IMR-90 (cell line): ENCODE measurements around the gene SVOPL. TPM values are rescaled to one million over a fixed set of nuclear protein-coding genes. Genes with fewer than 3 reads are reported as not detected.

Experiments
- ATAC-seq: fragments of 200-7000 bp; cut with Tn5 transposase; 2 replicates; pipeline ENCODE4 v1.9.1; 2020; ENCODE audit warnings: low read depth, mild to moderate bottlenecking, moderate library complexity
- BruUV-seq: library from RNA; stranded (reverse); fragments of 400-500 nt; replicated peaks from 2 replicates; lab custom pipeline; 2021; lab: Mats Ljungman, UMichigan
- CTCF ChIA-PET: fragments of 300-600 bp; formaldehyde crosslinking; extraction: SDS; loops from one replicate; lab custom pipeline; 2021; ENCODE audit warnings: antibody characterized with exemption; lab: Yijun Ruan, JAX
- POLR2A ChIA-PET: fragments of 300-600 bp; sonication (Branson Sonifier 250); formaldehyde crosslinking; loops from one replicate; lab custom pipeline; 2022; ENCODE audit warnings: antibody characterized with exemption; ENCODE audit not compliant: unreplicated experiment; lab: Charles Lee
- DNase-seq: peaks from one replicate; pipeline ENCODE4 v3.0.0; 2013
- H2AFZ ChIP-seq: replicated peaks from 2 replicates; pipeline ENCODE3; 2013; ENCODE audit warnings: low read length, mild to moderate bottlenecking; ENCODE audit not compliant: poor library complexity
- H2AK5ac ChIP-seq: 2 replicates; pipeline ENCODE4 v1.6.1; 2013; ENCODE audit warnings: low read depth, low read length, inconsistent platforms
- H2AK9ac ChIP-seq: replicated peaks from 2 replicates; pipeline ENCODE3; 2013; ENCODE audit warnings: mild to moderate bottlenecking, low read depth, low read length, moderate library complexity; ENCODE audit not compliant: poor library complexity
- H2BK120ac ChIP-seq: 2 replicates; pipeline ENCODE4 v1.6.1; 2013; ENCODE audit warnings: low read depth, low read length, inconsistent platforms
- H2BK15ac ChIP-seq: 3 replicates; pipeline ENCODE4 v1.6.1; 2013; ENCODE audit warnings: low read depth, low read length, inconsistent platforms
- H2BK20ac ChIP-seq: 2 replicates; pipeline ENCODE4 v1.6.1; 2013; ENCODE audit warnings: low read depth, mild to moderate bottlenecking, inconsistent platforms, low read length, moderate library complexity
- H2BK5ac ChIP-seq: 2 replicates; pipeline ENCODE4 v1.6.1; 2013; ENCODE audit warnings: mild to moderate bottlenecking, low read depth, low read length, inconsistent platforms; ENCODE audit not compliant: poor library complexity, severe bottlenecking
- H3K14ac ChIP-seq: replicated peaks from 2 replicates; pipeline ENCODE4 v1.6.1; 2013; ENCODE audit warnings: low read depth, low read length, inconsistent platforms
- H3K18ac ChIP-seq: 2 replicates; pipeline ENCODE4 v1.6.1; 2013; ENCODE audit warnings: low read depth, low read length, control low read depth
- H3K23ac ChIP-seq: 2 replicates; pipeline ENCODE4 v1.6.1; 2013; ENCODE audit warnings: low read depth, low read length, inconsistent platforms
- H3K27ac ChIP-seq: 2 replicates; pipeline ENCODE4 v1.5.1; 2013; ENCODE audit warnings: mild to moderate bottlenecking, control low read depth, low read length; ENCODE audit not compliant: insufficient read depth
- H3K27me3 ChIP-seq: 2 replicates; pipeline ENCODE4 v1.6.1; 2013; ENCODE audit warnings: low read length; ENCODE audit not compliant: control insufficient read depth, insufficient read depth
- H3K36me3 ChIP-seq: 2 replicates; pipeline ENCODE4 v1.6.1; 2013; ENCODE audit warnings: low read length, mixed read lengths; ENCODE audit not compliant: control insufficient read depth, insufficient read depth
- H3K4ac ChIP-seq: 2 replicates; pipeline ENCODE4 v1.6.1; 2013; ENCODE audit warnings: low read depth, low read length, inconsistent platforms
- H3K4me1 ChIP-seq: 2 replicates; pipeline ENCODE4 v1.6.1; 2013; ENCODE audit warnings: low read length, mixed read lengths; ENCODE audit not compliant: control insufficient read depth, insufficient read depth
- H3K4me2 ChIP-seq: 2 replicates; pipeline ENCODE4 v1.6.1; 2013; ENCODE audit warnings: low read depth, mild to moderate bottlenecking, control low read depth, low read length, moderate library complexity
- H3K4me3 ChIP-seq: 2 replicates; pipeline ENCODE4 v1.5.1; 2013; ENCODE audit warnings: low read depth, mild to moderate bottlenecking, control low read depth, low read length, moderate library complexity; ENCODE audit not compliant: insufficient read depth
- H3K56ac ChIP-seq: 2 replicates; pipeline ENCODE4 v1.6.1; 2013; ENCODE audit warnings: low read length, inconsistent platforms; ENCODE audit not compliant: insufficient read depth; ENCODE audit errors: extremely low read depth
- H3K79me1 ChIP-seq, 2 experiments: 2 replicates each; pipeline ENCODE4 v1.6.1; 2013; ENCODE audit warnings: low read length in 2 of 2, inconsistent platforms in 1 of 2, low read depth in 1 of 2
- H3K9ac ChIP-seq: 2 replicates; pipeline ENCODE4 v1.6.1; 2013; ENCODE audit warnings: low read depth, low read length, control low read depth
- H3K9me1 ChIP-seq: 2 replicates; pipeline ENCODE4 v1.6.1; 2013; ENCODE audit warnings: low read length, inconsistent platforms; ENCODE audit not compliant: insufficient read depth
- H3K9me3 ChIP-seq: 2 replicates; pipeline ENCODE4 v1.6.1; 2013; ENCODE audit warnings: low read length; ENCODE audit not compliant: control insufficient read depth, insufficient read depth
- H4K20me1 ChIP-seq: 2 replicates; pipeline ENCODE4 v1.6.1; 2013; ENCODE audit warnings: low read length, inconsistent platforms; ENCODE audit not compliant: insufficient read depth
- H4K5ac ChIP-seq: 2 replicates; pipeline ENCODE4 v1.6.1; 2013; ENCODE audit warnings: mild to moderate bottlenecking, low read depth, low read length, control low read depth
- H4K8ac ChIP-seq, 2 experiments: 2 replicates each; pipeline ENCODE4 v1.6.1; 2013; ENCODE audit warnings: low read depth in 2 of 2, low read length in 2 of 2, control low read depth in 1 of 2, inconsistent platforms in 1 of 2
- H4K91ac ChIP-seq: 2 replicates; pipeline ENCODE4 v1.6.1; 2013; ENCODE audit warnings: low read depth, low read length, inconsistent platforms; ENCODE audit not compliant: insufficient read depth
- BHLHE40 ChIP-seq: fragments of 150-350 bp; IDR thresholded peaks from 2 replicates; pipeline ENCODE4 v1.6.1; 2016; ENCODE audit warnings: mild to moderate bottlenecking, low read depth, low read length
- CEBPB ChIP-seq: IDR thresholded peaks from 2 replicates; pipeline ENCODE4 v1.6.1; 2012; ENCODE audit warnings: low read depth, low read length, improper control_type of control experiment
- CHD1 ChIP-seq: IDR thresholded peaks from 2 replicates; pipeline ENCODE4 v1.6.1; 2012; ENCODE audit warnings: low read depth, low read length, improper control_type of control experiment
- FOS ChIP-seq: fragments of 150-350 bp; IDR thresholded peaks from 2 replicates; pipeline ENCODE4 v1.6.1; 2016; ENCODE audit warnings: low read depth, low read length
- MAFK ChIP-seq: IDR thresholded peaks from 2 replicates; pipeline ENCODE4 v1.6.1; 2012; ENCODE audit warnings: low read depth, low read length, improper control_type of control experiment
- MAZ ChIP-seq: IDR thresholded peaks from 2 replicates; pipeline ENCODE4 v1.6.1; 2012; ENCODE audit warnings: low read depth, mild to moderate bottlenecking, low read length, improper control_type of control experiment, moderate library complexity, borderline replicate concordance
- MXI1 ChIP-seq: IDR thresholded peaks from 2 replicates; pipeline ENCODE4 v1.6.1; 2012; ENCODE audit warnings: low read depth, mild to moderate bottlenecking, low read length, moderate library complexity, borderline replicate concordance
- NFE2L2 ChIP-seq: fragments of 150-350 bp; IDR thresholded peaks from 2 replicates; pipeline ENCODE4 v1.6.1; 2016; ENCODE audit warnings: low read depth, mild to moderate bottlenecking, low read length
- POLR2A ChIP-seq: IDR thresholded peaks from 2 replicates; pipeline ENCODE4 v1.6.1; 2012; ENCODE audit warnings: mild to moderate bottlenecking, low read depth, low read length
- RAD21 ChIP-seq: IDR thresholded peaks from 2 replicates; pipeline ENCODE4 v1.6.1; 2012; ENCODE audit warnings: low read length, improper control_type of control experiment
- RCOR1 ChIP-seq: IDR thresholded peaks from 2 replicates; pipeline ENCODE4 v1.6.1; 2012; ENCODE audit warnings: mild to moderate bottlenecking, low read length, improper control_type of control experiment; ENCODE audit not compliant: insufficient replicate concordance
- RFX5 ChIP-seq: IDR thresholded peaks from 2 replicates; pipeline ENCODE4 v1.8.0; 2012; ENCODE audit warnings: low read depth, mild to moderate bottlenecking, low read length, moderate library complexity
- SMC3 ChIP-seq: fragments of 150-350 bp; IDR thresholded peaks from 2 replicates; pipeline ENCODE4 v1.6.1; 2016; ENCODE audit warnings: low read depth, mild to moderate bottlenecking, antibody characterized with exemption, low read length, moderate library complexity
- WGBS, 2 experiments: methylation state at CpG; one replicate each; pipeline versions ENCODE4 v1.1.5 to v1.1.7; 2013; ENCODE audit warnings: missing lambda C conversion rate in 2 of 2; ENCODE audit not compliant: insufficient read length in 1 of 2; ENCODE audit errors: extremely low coverage in 2 of 2; 5-methylcytosine and 5-hydroxymethylcytosine counted together
- dilution Hi-C: fragments of 300-500 bp; cut with HindIII; formaldehyde crosslinking; loops from one replicate; pipeline ENCODE4 v1.14.3; 2018; ENCODE audit warnings: low sequenced_read_pairs; ENCODE audit not compliant: unreplicated experiment
- in situ Hi-C: fragments of 300-500 bp; cut with MboI; formaldehyde crosslinking; loops from 3 replicates; pipeline ENCODE4 v1.14.3; 2019; ENCODE audit warnings: low sequenced_read_pairs, inconsistent platforms, mixed read lengths
- intact Hi-C: fragments of 100-400 bp; cut with micrococcal nuclease; formaldehyde crosslinking; loops from 2 replicates; pipeline ENCODE4 v1.10.0; 2022
- polyA plus RNA-seq, 3 experiments: library from polyadenylated mRNA; depleted of rRNA; stranded (reverse); fragments of >200 nt; gene quantifications; 2 replicates each; pipeline ENCODE4 v1.2.3, GENCODE V29; 2012; ENCODE audit warnings: low replicate concordance in 1 of 3
- total RNA-seq: library from RNA; depleted of rRNA; stranded (reverse); fragments of >200 nt; gene quantifications from 2 replicates; pipeline ENCODE4 v1.2.3, GENCODE V29; 2012
- TF ChIP-seq, protein P1 (sequence below): conservative IDR thresholded peaks from 2 replicates; pipeline ENCODE4 v1.5.1; 2012; ENCODE audit warnings: mild to moderate bottlenecking, low read depth, low read length, improper control_type of control experiment
- TF ChIP-seq, protein P2 (sequence below): fragments of 150-350 bp; IDR thresholded peaks from 2 replicates; pipeline ENCODE4 v1.6.1; 2016; ENCODE audit warnings: low read depth, mild to moderate bottlenecking, low read length, moderate library complexity, borderline replicate concordance
- TF ChIP-seq, protein P3 (sequence below): fragments of 150-350 bp; IDR thresholded peaks from 2 replicates; pipeline ENCODE4 v1.6.1; 2017; ENCODE audit warnings: mild to moderate bottlenecking, antibody characterized with exemption, low read length, low read depth

The SVOPL gene
- total and polyA plus RNA-seq, 2 of the 4 experiments (the other 2 are of a cell fraction) = not detected

DNA sequence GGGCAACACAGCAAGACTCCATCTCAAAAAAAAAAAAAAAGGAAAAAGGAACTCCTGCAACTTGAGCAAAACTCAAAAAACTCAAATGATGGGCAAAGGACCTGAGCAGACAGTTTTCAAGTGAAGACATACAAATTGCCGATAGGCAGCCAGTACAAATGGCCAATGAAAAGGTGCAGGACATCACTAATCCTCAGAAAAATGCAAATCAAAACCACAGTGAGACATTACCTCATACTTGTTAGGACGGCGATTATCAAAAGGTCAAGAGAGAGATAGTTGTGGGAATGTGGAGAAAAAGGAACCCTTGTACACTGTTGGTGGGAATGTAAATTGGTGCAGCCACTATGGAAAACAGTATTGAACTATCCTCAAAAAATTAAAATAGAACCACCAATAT lies 16.8 kb downstream of the SVOPL start:
- no peak overlapping the region for H3K4ac ChIP-seq
- no peak overlapping the region for H2AK9ac ChIP-seq
- H3K23ac ChIP-seq = no peak overlapping the region
- CTCF ChIA-PET = no interaction called here
- TF ChIP-seq RFX5 (no peak), RAD21 (no peak), MXI1 (no peak), RCOR1 (no peak), NFE2L2 (no peak), BHLHE40 (no peak), CEBPB (no peak), POLR2A (no peak), SMC3 (no peak), MAFK (no peak), FOS (no peak), CHD1 (no peak), MAZ (no peak)
- TF ChIP-seq, protein P1, sequence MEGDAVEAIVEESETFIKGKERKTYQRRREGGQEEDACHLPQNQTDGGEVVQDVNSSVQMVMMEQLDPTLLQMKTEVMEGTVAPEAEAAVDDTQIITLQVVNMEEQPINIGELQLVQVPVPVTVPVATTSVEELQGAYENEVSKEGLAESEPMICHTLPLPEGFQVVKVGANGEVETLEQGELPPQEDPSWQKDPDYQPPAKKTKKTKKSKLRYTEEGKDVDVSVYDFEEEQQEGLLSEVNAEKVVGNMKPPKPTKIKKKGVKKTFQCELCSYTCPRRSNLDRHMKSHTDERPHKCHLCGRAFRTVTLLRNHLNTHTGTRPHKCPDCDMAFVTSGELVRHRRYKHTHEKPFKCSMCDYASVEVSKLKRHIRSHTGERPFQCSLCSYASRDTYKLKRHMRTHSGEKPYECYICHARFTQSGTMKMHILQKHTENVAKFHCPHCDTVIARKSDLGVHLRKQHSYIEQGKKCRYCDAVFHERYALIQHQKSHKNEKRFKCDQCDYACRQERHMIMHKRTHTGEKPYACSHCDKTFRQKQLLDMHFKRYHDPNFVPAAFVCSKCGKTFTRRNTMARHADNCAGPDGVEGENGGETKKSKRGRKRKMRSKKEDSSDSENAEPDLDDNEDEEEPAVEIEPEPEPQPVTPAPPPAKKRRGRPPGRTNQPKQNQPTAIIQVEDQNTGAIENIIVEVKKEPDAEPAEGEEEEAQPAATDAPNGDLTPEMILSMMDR = no peak
- TF ChIP-seq, protein P2, sequence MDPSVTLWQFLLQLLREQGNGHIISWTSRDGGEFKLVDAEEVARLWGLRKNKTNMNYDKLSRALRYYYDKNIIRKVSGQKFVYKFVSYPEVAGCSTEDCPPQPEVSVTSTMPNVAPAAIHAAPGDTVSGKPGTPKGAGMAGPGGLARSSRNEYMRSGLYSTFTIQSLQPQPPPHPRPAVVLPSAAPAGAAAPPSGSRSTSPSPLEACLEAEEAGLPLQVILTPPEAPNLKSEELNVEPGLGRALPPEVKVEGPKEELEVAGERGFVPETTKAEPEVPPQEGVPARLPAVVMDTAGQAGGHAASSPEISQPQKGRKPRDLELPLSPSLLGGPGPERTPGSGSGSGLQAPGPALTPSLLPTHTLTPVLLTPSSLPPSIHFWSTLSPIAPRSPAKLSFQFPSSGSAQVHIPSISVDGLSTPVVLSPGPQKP = no peak
- TF ChIP-seq, protein P3, sequence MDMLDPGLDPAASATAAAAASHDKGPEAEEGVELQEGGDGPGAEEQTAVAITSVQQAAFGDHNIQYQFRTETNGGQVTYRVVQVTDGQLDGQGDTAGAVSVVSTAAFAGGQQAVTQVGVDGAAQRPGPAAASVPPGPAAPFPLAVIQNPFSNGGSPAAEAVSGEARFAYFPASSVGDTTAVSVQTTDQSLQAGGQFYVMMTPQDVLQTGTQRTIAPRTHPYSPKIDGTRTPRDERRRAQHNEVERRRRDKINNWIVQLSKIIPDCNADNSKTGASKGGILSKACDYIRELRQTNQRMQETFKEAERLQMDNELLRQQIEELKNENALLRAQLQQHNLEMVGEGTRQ = no peak
- no peak overlapping the region for H4K91ac ChIP-seq
- H3K27ac ChIP-seq = no peak overlapping the region
- H2BK120ac ChIP-seq = no peak overlapping the region
- H3K18ac ChIP-seq = no peak overlapping the region
- H3K79me1 ChIP-seq = no peaks in the 10 kb centered on the region
- no CpG with 5 or more reads among the region's 3 CpGs for WGBS, 2 experiments
- H3K4me3 ChIP-seq = no peak overlapping the region
- no peaks in the 10 kb centered on the region for H3K36me3 ChIP-seq
- intact Hi-C loops (no loop called here), in situ Hi-C loops (no loop called here), dilution Hi-C loops (no loop called here)
- no peak overlapping the region for H3K56ac ChIP-seq
- H4K5ac ChIP-seq = no peak overlapping the region
- H3K9ac ChIP-seq = no peak overlapping the region
- H2BK15ac ChIP-seq = no peak overlapping the region
- POLR2A ChIA-PET = no interaction called here
- H2AFZ ChIP-seq = no peak overlapping the region
- H3K9me3 ChIP-seq = peaks cover 2% of the 10 kb centered on the region; the same call in 1 of the 2 replicates
- H3K9me1 ChIP-seq = no peaks in the 10 kb centered on the region
- DNase-seq (no peak), ATAC-seq (no peak)
- BruUV-seq = no TSS peak
- H3K4me2 ChIP-seq = no peak overlapping the region
- H2AK5ac ChIP-seq = no peak overlapping the region
- H2BK5ac ChIP-seq = no peak overlapping the region
- no peak overlapping the region for H3K14ac ChIP-seq
- no peak overlapping the region for H4K8ac ChIP-seq
- no peak overlapping the region for H2BK20ac ChIP-seq
- no peaks in the 10 kb centered on the region for H3K27me3 ChIP-seq
- H4K20me1 ChIP-seq = no peaks in the 10 kb centered on the region
- H3K4me1 ChIP-seq = no peaks in the 10 kb centered on the region
